Measurements from ENCODE around the gene TBL2.
"Not testable (repeated sequence)": the region's sequence is repeated elsewhere in the genome, so short reads cannot be mapped to it uniquely, and the experiment has no call there.

TBL2 gene

GRCh38 chr7:73570521-73570920, 7.9 kb downstream of the TBL2 start:
- ATAC-seq: no peak
- no peak for DNase-seq

GRCh38 chr7:73569042-73569608, 9.3 kb downstream of the TBL2 start:
- ATAC-seq (no peak), DNase-seq (no peak)

GRCh38 chr7:73567846-73568685, 10.3 kb downstream of the TBL2 start:
- DNase-seq (no peak), ATAC-seq (no peak)

- DNase-seq (no peak), ATAC-seq (no peak)
These were observed 11.2 kb downstream of the TBL2 start for GRCh38 chr7:73567140-73567539.

- ATAC-seq: not testable (repeated sequence)
These were observed 11.9 kb downstream of the TBL2 start for GRCh38 chr7:73566431-73566830.

GRCh38 chr7:73565675-73566340, 12.6 kb downstream of the TBL2 start:
- ATAC-seq (no peak), DNase-seq (no peak)

More at GRCh38 chr7:73566431-73566830, 11.9 kb downstream of the TBL2 start:
- not testable (repeated sequence) for DNase-seq

GRCh38 chr7:73560109-73560835, 18.1 kb downstream of the TBL2 start:
- DNase-seq (no peak), ATAC-seq (no peak)

GRCh38 chr7:73557397-73558257, 20.8 kb downstream of the TBL2 start, which contains the start of gene BCL7B:
Gene BCL7B (minus strand): TSS chr7:73557690. CDS start chr7:73557578, 112 bp downstream.
- DNase-seq (peak; percentile 83), ATAC-seq (peak; percentile 55)

GRCh38 chr7:73557108-73557396, 21.3 kb downstream of the TBL2 start:
- ATAC-seq (peak; percentile 94), DNase-seq (peak; percentile 94)

GRCh38 chr7:73556208-73557107, 21.9 kb downstream of the TBL2 start:
- no peak for DNase-seq
- ATAC-seq: no peak

GRCh38 chr7:73555411-73555982, 22.9 kb downstream of the TBL2 start:
- ATAC-seq (no peak), DNase-seq (no peak)

GRCh38 chr7:73550093-73550492, 28.3 kb downstream of the TBL2 start:
- not testable (repeated sequence) for ATAC-seq, DNase-seq

- no peak for DNase-seq
- no peak for ATAC-seq
These were observed 29.2 kb downstream of the TBL2 start for GRCh38 chr7:73549176-73549575.

- ATAC-seq (no peak), DNase-seq (no peak)
These were observed 30.5 kb downstream of the TBL2 start for GRCh38 chr7:73547841-73548240.

- ATAC-seq (no peak), DNase-seq (no peak)
These were observed 33.7 kb downstream of the TBL2 start for GRCh38 chr7:73544678-73545077.

- DNase-seq (no peak), ATAC-seq (no peak)
These were observed 36.7 kb downstream of the TBL2 start for GRCh38 chr7:73541722-73542121.

GRCh38 chr7:73539709-73540108, 38.7 kb downstream of the TBL2 start:
- no peak for DNase-seq
- no peak for ATAC-seq

GRCh38 chr7:73538510-73538909, 39.9 kb downstream of the TBL2 start:
- ATAC-seq, DNase-seq: not testable (repeated sequence)

GRCh38 chr7:73537051-73537450, 41.3 kb downstream of the TBL2 start:
- no peak for DNase-seq
- ATAC-seq: no peak

- DNase-seq: no peak
- no peak for ATAC-seq
These were observed 41.9 kb downstream of the TBL2 start for GRCh38 chr7:73536479-73536878.

All from stimulated activated naive CD8-positive, alpha-beta T cell treated with anti-CD3 and anti-CD28 coated beads, Interleukin-15, Interleukin-2, amounts not matched to agents 100 U/mL and 50 U/mL, for 24 hours (primary cell).